Measurements from ENCODE around the gene IMMP2L.

Gene IMMP2L

GRCh38 chr7:111074748-111075146 is 487.5 kb downstream of the IMMP2L start:
- no peak for DNase-seq (ENCODE audit: low read depth)

GRCh38 chr7:111074071-111074747 is 488.1 kb downstream of the IMMP2L start:
- DNase-seq (ENCODE audit: low read depth) = no peak

DNA sequence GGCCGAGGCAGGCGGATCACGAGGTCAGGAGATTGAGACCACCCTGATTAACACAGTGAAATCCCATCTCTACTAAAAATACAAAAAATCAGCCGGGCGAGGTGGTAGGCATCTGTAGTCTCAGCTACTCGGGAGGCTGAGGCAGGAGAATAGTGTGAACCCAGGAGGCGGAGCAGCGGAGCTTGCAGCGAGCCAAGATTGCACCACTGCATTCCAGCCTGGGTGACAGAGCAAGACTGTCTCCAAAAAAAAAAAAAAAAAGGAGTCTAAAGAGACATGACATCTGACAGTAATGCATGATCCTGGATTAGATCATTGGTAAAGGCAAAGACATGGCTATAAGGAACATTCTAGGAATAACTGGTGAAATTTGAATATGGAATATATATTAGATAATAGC is 489.6 kb downstream of the IMMP2L start:
- DNase-seq (ENCODE audit: low read depth) = peak; percentile 34

- no peak for DNase-seq (ENCODE audit: low read depth)
Measured at GRCh38 chr7:111071556-111071955, 490.7 kb downstream of the IMMP2L start.

- DNase-seq (ENCODE audit: low read depth) = no peak
Measured at GRCh38 chr7:111068618-111069017, 493.7 kb downstream of the IMMP2L start.

DNA sequence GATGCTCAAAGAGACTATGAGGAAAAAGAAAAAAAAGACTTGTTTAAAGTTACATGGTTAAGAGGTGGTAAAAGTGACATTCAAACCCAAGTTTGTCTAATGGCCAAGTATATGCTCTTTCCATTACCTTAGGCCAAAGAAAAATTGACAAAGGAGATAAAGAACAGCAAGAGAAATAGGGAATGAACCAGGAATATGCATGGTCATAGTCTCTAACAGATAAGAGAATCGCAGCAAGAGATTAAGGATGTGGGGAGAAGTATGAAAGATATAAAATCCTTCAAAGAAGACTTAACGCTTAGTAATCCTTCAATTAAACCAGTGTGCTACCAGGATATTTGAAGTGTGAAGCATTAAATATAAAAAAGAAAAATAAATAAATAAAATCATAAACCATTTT is 494.6 kb downstream of the IMMP2L start:
- no peak for DNase-seq (ENCODE audit: low read depth)

DNA sequence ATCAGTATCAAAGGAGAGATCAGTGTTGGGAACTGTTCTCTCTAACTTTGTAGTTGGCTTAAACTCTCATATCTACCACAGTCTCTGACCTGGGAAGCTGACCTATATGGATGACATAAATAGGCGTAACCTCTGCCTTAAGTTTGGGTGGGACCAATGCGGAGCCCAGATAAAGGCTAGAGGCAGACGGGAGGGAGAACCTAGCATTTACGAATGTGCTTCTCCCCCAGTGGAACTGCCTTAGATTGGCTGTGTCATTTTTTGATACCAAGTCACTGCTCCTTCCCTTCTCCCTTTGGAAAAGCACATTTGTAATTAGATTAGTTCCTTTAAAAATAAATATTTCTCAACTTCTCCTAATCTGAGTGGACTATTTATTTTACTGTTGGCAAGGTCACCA is 495.0 kb downstream of the IMMP2L start:
- DNase-seq (ENCODE audit: low read depth) = no peak

DNA sequence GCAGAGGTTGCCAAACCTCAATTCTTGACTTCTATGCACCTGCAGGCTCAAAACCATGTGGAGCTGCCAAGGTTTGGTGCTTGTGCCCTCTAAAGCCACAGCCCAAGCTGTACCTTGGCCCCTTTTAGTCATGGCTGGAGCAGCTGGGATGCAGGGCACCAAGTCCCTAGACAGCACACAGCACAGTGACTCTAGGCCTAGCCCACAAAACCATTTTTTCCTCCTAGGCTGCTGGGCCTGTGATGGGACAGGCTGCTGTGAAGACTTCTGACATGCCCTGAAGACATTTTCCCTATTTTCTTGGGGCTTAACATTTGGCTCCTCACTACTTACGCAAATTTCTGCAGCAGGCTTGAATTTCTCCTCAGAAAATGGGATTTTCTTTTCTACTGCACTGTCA is 499.1 kb downstream of the IMMP2L start:
- no peak for DNase-seq (ENCODE audit: low read depth)

GRCh38 chr7:111059833-111060232 is 502.5 kb downstream of the IMMP2L start:
- peak; percentile 12 for DNase-seq (ENCODE audit: low read depth)

GRCh38 chr7:111057066-111057465 is 505.2 kb downstream of the IMMP2L start:
- DNase-seq (ENCODE audit: low read depth) = no peak

GRCh38 chr7:111056371-111056770 is 505.9 kb downstream of the IMMP2L start:
- DNase-seq (ENCODE audit: low read depth) = no peak

DNA sequence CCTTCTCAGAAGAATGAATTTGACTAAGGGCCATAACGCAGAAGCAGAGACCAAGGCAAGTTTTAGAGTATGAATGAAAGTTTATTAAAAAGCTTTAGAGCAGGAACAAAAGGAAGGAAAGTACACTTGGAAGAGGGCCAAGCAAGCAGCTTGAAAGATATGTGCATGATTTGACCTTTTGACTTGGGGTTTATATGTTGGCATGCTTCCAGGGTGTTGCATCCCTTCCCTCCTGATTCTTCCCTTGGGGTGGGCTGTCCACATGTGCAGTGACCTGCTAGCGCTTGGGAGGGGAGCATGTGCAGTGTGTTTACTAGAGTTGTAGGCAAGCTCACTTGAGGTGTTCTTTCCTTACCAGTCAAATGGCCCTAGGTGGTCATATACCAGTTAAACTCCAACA is 509.3 kb downstream of the IMMP2L start:
- no peak for DNase-seq (ENCODE audit: low read depth)

- DNase-seq (ENCODE audit: low read depth) = no peak
Measured at GRCh38 chr7:111051832-111052231, 510.5 kb downstream of the IMMP2L start.

GRCh38 chr7:111050875-111051416 is 511.3 kb downstream of the IMMP2L start:
- DNase-seq (ENCODE audit: low read depth) = peak; percentile 54

- DNase-seq (ENCODE audit: low read depth) = no peak
Measured at GRCh38 chr7:111049971-111050680, 512.2 kb downstream of the IMMP2L start.

GRCh38 chr7:111047595-111047994 is 514.7 kb downstream of the IMMP2L start:
- no peak for DNase-seq (ENCODE audit: low read depth)

DNA sequence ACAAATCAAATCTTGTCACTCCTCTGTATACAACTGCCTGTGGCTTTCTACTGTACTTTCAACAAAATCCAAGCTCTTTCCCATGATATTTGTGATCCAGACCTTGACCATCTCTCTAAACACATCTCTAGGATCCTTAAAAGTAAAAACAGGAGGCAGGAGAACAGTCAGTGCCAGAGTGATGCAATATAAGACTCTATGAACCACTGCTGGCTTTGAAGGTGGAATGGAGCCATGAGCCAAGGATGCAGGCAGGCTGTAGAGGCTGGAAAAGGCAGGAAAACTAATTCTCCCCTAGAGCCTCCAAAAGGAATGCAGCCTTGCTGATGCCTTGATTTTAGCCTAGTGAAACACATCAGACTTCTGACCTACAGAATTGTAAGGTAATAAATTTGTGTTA is 516.8 kb downstream of the IMMP2L start:
- DNase-seq (ENCODE audit: low read depth) = peak; percentile 16

- no peak for DNase-seq (ENCODE audit: low read depth)
Measured at GRCh38 chr7:111043561-111043960, 518.7 kb downstream of the IMMP2L start.

DNA sequence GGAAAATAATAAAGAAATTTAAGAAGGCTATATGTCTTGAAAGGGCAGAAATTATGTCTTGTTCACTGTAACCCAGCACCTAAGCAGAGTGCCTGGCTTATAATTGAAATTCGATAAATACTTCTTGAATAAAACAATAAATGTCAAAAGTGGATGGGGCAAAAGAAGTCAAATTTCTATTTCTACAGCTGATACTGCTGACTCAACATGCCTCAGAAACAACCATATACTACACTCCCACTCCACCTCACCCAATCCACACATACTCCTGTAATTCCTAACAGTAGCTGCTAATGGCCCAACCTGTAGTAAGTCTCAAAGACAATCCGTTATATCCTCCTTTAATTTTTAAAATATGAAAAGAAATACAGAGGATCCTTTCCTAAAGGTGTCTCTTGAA is 519.5 kb downstream of the IMMP2L start:
- DNase-seq (ENCODE audit: low read depth) = no peak

DNA sequence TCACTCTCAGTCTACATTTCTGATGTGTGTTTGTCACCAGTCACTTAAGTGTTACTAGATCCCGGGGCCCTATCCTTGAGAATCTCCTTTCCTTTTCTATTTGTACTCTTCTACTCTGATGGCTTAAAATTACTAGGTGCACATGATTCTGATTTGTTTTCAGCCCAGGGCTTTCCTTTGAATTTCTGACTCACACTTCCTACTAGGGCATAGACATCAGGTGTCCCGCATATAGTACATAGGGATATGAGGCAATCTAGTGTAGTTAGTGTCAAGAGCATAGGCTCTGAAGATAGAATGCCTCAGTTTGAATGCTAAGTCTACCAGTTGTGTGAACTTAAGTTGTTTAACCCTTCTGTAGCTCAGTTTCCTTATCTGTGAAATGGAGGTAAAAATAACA is 520.7 kb downstream of the IMMP2L start:
- DNase-seq (ENCODE audit: low read depth) = no peak

DNA sequence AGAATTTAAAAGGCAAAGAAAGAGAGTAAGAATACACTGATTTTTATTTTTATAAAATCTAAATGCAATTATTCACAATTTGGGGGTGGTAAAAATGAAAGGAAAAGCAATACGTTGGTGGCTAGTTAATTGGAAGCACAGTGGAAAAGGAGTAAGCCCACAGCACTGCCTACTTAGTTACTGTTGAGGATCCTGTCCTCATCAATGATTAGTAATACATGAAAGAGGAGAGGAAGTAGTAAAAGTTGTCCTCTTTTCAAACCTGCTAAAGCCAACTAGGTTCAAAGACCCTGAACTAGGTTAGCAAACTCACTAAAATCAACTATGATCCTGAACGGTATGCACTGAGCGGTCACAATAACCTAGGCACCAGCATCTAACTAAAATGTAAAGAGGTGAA is 524.1 kb downstream of the IMMP2L start:
- no peak for DNase-seq (ENCODE audit: low read depth)

- DNase-seq (ENCODE audit: low read depth) = no peak
Measured at GRCh38 chr7:111031916-111032315, 530.4 kb downstream of the IMMP2L start.

DNA sequence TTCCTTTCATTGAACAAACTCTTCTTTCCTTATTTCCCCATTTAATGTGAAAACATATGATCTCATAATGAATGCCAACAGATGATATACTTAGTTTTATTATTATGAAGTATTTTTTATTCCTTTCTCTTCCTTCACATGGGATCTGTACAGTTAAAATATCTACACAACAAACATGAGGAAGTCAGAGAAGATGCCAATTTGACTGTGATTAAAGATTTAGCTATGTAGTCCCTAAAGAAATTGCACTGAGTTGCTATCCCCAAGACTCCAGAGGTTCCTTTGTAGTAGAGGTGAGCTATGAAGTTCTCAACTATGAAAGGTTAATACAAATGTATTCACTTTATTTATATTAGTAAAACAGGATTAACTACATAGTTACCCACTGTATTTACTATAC is 532.0 kb downstream of the IMMP2L start:
- peak; percentile 40 for DNase-seq (ENCODE audit: low read depth)

All from EH (cell line).